ENCODE data around the gene TFF3. TPM values are rescaled to one million over a fixed set of nuclear protein-coding genes. Genes with fewer than 3 reads are reported as not detected.

The TFF3 gene
- 1 to 10 TPM; 5.0 TPM for total RNA-seq

- H3K36me3 ChIP-seq, result no peaks in the 10 kb centered on the region
- DNase-seq (ENCODE audit: low spot score), result peak; percentile 58
- no peak for TF ChIP-seq CTCF (IDR thresholded peaks at IDR 0.05)
- no peaks in the 10 kb centered on the region for H3K9me3 ChIP-seq
- no peaks in the 10 kb centered on the region for H3K27me3 ChIP-seq
- peaks cover 0 to 23% of the 10 kb centered on the region in 2 donors for H3K4me1 ChIP-seq
- no peak within 1 kb of the TSS for H3K4me3 ChIP-seq
- H3K27ac ChIP-seq, result no peak within 1 kb of the TSS
These were observed at the start of gene TFF3 for GRCh38 chr21:42315296-42315891. Gene TFF3, minus strand, starts transcription at chr21:42315409. Its CDS starts 35 bp downstream, at chr21:42315374.

GRCh38 chr21:42364304-42364865 lies 49.2 kb upstream of the TFF3 start:
- Histone ChIP-seq H3K4me3 (no peak overlapping the region), H3K9me3 (peaks cover 0 to 6% of the 10 kb centered on the region in 2 donors), H3K27me3 (no peaks in the 10 kb centered on the region), H3K27ac (no peak overlapping the region), H3K4me1 (no peaks in the 10 kb centered on the region), H3K36me3 (no peaks in the 10 kb centered on the region)
- no peak for TF ChIP-seq CTCF (IDR thresholded peaks at IDR 0.05)
- no peak for DNase-seq (ENCODE audit: low spot score)

GRCh38 chr21:42363312-42363711 lies 48.1 kb upstream of the TFF3 start:
- Histone ChIP-seq H3K27me3 (no peaks in the 10 kb centered on the region), H3K9me3 (peaks cover 0 to 6% of the 10 kb centered on the region in 2 donors), H3K36me3 (no peaks in the 10 kb centered on the region), H3K4me3 (no peak overlapping the region), H3K27ac (no peak overlapping the region), H3K4me1 (no peaks in the 10 kb centered on the region)
- no peak for TF ChIP-seq CTCF (IDR thresholded peaks at IDR 0.05)
- DNase-seq (ENCODE audit: low spot score), result no peak

- no peak for TF ChIP-seq CTCF (IDR thresholded peaks at IDR 0.05)
- DNase-seq (ENCODE audit: low spot score), result no peak
- Histone ChIP-seq H3K4me1 (no peaks in the 10 kb centered on the region), H3K9me3 (peaks cover 0 to 6% of the 10 kb centered on the region in 2 donors), H3K27ac (no peak overlapping the region), H3K4me3 (no peak overlapping the region), H3K36me3 (no peaks in the 10 kb centered on the region), H3K27me3 (no peaks in the 10 kb centered on the region)
These were observed 47.5 kb upstream of the TFF3 start for GRCh38 chr21:42362700-42363099.

- peaks cover 0 to 10% of the 10 kb centered on the region in 2 donors for H3K9me3 ChIP-seq
- no peak for DNase-seq (ENCODE audit: low spot score)
- H3K36me3 ChIP-seq, result no peaks in the 10 kb centered on the region
- no peak for TF ChIP-seq CTCF (IDR thresholded peaks at IDR 0.05)
- H3K4me3 ChIP-seq, result no peak overlapping the region
- no peaks in the 10 kb centered on the region for H3K27me3 ChIP-seq
- no peaks in the 10 kb centered on the region for H3K4me1 ChIP-seq
- H3K27ac ChIP-seq, result no peak overlapping the region
These were observed 47.0 kb upstream of the TFF3 start for GRCh38 chr21:42362198-42362597.

- peaks cover 0 to 11% of the 10 kb centered on the region in 2 donors for H3K9me3 ChIP-seq
- TF ChIP-seq CTCF (IDR thresholded peaks at IDR 0.05), result no peak
- no peak overlapping the region for H3K4me3 ChIP-seq
- no peaks in the 10 kb centered on the region for H3K4me1 ChIP-seq
- no peak for DNase-seq (ENCODE audit: low spot score)
- no peak overlapping the region for H3K27ac ChIP-seq
- H3K27me3 ChIP-seq, result no peaks in the 10 kb centered on the region
- no peaks in the 10 kb centered on the region for H3K36me3 ChIP-seq
These were observed 46.1 kb upstream of the TFF3 start for GRCh38 chr21:42361286-42361685.
